ENCODE results near the gene CTU2.

The CTU2 gene

GRCh38 chr16:88732172-88732960 is 26.1 kb downstream of the CTU2 start:
- no peak for DNase-seq

GRCh38 chr16:88732961-88733294 is 26.6 kb downstream of the CTU2 start:
- no peak for DNase-seq

- DNase-seq: no peak
Measured at GRCh38 chr16:88733630-88734360, 27.5 kb downstream of the CTU2 start.

- no peak for DNase-seq
Measured at GRCh38 chr16:88734361-88734728, 28.0 kb downstream of the CTU2 start.

GRCh38 chr16:88735121-88735520 is 28.8 kb downstream of the CTU2 start:
- no peak for DNase-seq

- DNase-seq: no peak
Measured at GRCh38 chr16:88735616-88736015, 29.3 kb downstream of the CTU2 start.

GRCh38 chr16:88736088-88736487 is 29.8 kb downstream of the CTU2 start:
- no peak for DNase-seq

GRCh38 chr16:88736496-88736895 is 30.2 kb downstream of the CTU2 start:
- DNase-seq: no peak

GRCh38 chr16:88737298-88738150 is 31.2 kb downstream of the CTU2 start:
- peak; percentile 89 for DNase-seq

GRCh38 chr16:88738151-88739084 is 32.1 kb downstream of the CTU2 start:
- no peak for DNase-seq

- DNase-seq: no peak
Measured at GRCh38 chr16:88739139-88739976, 33.1 kb downstream of the CTU2 start.

- DNase-seq: no peak
Measured at GRCh38 chr16:88739977-88740726, 33.8 kb downstream of the CTU2 start.

- DNase-seq: no peak
Measured at GRCh38 chr16:88740727-88741055, 34.4 kb downstream of the CTU2 start.

- DNase-seq: no peak
Measured at GRCh38 chr16:88741368-88741767, 35.1 kb downstream of the CTU2 start.

GRCh38 chr16:88742896-88743605 is 36.7 kb downstream of the CTU2 start:
- no peak for DNase-seq

GRCh38 chr16:88743693-88744576 is 37.6 kb downstream of the CTU2 start:
- DNase-seq: peak; percentile 99

GRCh38 chr16:88744577-88745521 is 38.5 kb downstream of the CTU2 start:
- DNase-seq: no peak

- no peak for DNase-seq
Measured at GRCh38 chr16:88746506-88746905, 40.2 kb downstream of the CTU2 start.
